SIG-M5 treated with dmso at 0.1 percent for 504 hours (cell line): Measurements from ENCODE around the gene RPL37.
"Not testable (repeated sequence)": the region's sequence is repeated elsewhere in the genome, so short reads cannot be mapped to it uniquely, and the experiment has no call there.

Experiments used
- DNase-seq: peaks from one replicate; lab custom pipeline; 2025; ENCODE audit not compliant: unreplicated experiment; lab: John Stamatoyannopoulos, UW

RPL37 gene

DNA sequence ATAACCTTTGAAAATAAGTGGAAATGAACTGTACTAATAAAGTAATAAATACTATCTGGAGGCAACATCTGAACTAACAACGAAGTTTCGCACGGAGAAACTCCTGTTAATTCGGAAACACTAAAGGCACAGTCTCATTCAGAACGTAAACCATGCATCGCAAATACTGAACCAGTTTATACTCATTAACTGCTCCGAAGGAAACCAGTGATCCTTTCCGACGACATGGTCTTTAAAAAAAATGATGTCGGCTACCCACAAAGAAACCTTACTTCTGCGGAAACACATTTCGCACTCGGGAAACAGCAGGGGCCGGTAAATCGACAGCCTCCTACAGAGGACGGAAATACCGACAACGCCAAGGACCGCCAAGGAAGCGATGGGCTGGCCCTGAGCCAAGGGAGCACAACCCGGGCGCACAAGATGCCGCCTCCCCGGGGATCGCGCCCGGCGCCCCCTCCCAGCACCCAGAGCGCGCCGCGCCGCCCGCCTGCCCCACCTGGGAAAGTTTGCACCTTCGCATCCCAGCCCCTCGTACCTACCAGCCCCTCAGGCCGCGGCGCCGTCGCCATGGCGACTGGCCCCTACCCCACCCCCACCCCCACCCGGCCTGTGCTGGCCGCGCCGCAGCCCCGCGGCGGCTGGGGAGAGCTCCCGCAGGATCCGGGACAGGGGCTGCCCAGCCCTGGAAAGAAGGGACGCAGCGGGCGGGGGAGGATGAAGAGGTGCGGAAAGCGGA is 37.6 kb downstream of the RPL37 start:
- DNase-seq, result peak; percentile 66

DNA sequence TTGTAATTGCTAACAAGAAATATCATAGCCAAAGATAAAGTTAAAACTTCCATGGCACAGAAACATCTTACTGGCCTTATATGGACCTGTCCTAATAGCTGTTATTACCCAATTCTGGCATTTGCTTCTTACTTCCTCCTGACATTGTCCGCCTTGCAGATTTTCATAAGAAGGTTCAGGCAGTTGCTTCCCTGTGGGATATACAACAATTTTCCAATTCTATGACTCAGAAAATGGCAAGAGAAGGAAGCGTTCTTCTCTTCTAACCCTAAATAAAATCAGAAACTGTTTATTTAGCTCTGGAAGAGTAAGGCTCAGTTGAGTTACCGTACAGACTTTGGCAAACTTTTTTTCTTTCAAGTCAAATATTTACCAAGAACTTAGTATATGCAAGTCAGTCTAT is 38.5 kb downstream of the RPL37 start:
- peak; percentile 68 for DNase-seq

DNA sequence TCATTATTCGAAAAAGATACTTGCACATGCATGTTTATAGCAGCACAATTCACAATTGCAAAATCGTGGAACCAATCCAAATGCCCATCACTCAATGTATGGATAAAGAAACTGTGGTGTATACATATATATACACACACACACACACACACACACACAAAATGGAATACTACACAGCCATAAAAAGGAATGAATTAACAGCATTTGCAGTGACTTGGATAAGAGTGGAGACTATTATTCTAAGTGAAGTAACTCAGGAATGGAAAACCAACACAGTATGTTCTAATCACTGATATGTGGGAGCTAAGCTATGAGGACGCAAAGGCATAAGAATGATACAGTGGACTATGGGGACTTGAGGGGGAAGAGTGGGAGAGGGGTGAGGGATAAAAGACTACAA is 40.1 kb downstream of the RPL37 start:
- DNase-seq, result not testable (repeated sequence)

DNA sequence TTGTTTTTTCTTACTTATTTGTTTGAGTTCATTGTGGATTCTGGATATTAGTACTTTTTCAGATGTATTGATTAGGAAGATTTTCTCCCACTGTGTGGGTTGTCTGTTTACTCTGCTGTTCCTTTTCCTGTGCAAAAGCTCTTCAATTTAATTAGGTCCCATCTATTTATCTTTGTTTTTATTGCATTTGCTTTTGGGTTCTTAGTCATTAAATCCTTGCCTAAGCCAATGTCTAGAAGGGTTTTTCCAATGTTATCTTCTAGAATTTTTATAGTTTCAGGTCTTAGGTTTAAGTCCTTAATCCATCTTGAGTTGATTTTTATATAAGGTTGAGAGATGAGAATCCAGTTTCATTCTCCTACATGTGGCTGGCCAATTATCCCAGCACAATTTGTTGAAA is 40.7 kb downstream of the RPL37 start:
- DNase-seq, result not testable (repeated sequence)

DNA sequence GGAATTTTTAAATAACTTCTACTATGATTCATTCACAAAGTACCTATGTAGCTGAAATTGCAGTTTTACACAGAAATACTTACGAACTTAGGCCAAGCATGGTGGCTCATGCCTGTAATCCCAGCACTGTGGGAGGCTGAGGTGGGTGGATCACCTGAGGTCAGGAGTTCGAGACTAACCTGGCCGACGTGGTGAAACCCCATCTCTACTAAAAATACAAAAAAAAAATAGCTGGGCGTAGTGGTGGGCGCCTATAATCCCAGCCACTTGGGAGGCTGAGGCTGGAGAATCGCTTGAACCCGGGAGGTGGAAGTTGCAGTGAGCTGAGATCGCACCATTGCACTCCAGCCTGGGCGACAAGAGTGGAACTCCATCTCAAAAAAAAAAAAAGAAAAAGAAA is 42.3 kb downstream of the RPL37 start:
- not testable (repeated sequence) for DNase-seq

DNA sequence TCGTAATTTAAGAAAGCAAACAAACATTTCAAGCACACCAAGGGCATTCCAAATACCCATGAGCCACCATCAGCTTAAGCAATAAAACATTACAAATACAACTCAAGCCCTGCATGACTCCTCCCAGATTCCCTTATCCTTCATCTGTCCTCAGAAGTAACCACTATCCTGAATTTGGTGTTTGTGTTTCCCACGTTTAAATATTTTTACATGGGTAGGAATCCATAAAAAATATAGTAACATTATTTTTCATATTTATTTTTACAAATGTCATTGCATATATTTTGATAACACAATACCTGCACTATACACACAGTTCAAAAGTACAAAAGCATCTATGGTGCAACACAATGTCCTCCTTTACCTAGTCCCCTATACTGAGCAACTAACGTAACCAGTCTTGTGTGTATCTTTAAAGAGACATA is 43.3 kb downstream of the RPL37 start:
- no peak for DNase-seq

DNA sequence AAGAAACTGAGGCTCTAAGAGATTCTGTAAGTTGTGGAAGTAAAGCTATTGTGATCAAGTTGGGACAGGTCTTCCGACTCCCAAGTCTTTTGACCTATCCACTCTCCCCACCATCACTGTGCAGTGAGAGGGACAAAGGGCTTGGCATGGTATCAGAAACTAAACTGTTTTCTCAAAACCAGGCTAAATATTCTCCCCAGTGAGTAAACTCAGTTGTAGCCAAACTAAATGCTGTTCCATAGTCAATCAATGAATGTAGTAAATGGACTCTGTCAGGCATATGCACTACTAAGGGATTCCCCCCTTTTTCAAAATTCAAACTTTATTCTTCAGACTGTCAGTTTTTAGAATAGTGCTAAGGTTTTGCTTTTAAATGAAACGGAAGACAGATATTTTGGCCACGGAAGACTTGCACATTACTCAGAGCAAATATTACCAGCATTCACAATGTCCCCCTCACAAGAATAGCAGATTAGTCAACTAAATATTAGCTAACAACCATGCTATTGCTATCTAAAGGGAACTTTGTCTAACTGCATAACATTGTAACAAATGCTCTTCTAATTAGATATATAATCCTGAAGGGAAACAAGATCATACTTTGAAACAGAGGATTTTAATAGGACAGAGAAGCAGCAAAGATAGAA is 44.0 kb downstream of the RPL37 start:
- no peak for DNase-seq

DNA sequence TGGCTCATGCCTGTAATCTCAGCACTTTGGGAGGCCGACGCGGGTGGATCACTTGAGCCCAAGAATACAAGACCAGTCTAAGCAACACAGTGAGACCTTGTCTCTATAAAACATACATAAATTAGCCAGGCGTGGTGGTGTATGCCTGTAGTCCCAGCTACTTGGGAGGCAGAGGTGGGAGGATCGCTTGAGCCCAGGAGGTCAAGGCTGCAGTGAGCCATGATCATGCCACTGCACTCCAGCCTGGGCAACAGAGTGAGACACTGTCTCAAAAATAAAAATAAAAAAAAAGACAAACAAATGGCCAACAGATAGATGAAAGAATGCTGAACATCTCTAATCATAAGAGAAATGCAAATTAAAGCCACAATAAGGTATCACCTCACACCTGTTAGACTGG is 46.1 kb downstream of the RPL37 start:
- not testable (repeated sequence) for DNase-seq

DNA sequence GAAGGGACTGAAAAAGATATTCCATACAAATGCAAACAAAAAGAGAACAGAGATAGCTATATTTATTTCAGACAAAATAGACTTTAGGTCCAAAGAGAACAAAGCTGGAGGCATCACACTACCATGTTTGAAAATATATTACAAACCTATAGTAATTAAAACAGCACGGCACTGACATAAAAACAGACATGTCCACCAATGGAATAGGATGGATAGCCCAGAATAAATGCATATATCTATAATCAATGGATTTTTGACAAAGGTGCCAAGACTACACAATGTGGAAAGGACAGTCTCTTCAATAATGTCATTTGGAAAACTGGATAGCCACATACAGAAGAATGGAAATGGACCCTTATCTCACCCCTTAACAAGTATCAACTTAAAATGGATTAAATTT is 47.0 kb downstream of the RPL37 start:
- DNase-seq, result no peak

DNA sequence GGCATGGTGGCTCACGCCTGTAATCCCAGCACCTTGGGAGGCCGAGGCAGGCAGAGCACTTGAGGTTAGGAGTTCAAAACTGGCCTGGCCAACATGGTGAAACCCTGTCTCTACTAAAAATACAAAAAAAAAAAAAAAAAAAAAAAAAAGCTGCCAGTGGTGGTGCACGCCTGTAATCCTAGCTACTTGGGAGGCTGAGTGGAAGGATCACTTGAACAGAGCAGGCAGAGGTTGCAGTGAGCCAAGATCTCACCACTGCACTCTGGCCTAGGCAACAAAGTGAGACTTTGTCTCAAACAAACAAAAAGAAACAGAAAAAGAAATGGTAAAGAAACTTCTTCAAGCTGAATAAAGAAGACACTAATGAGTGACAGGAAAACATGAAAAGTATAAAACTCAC is 48.4 kb downstream of the RPL37 start:
- DNase-seq, result not testable (repeated sequence)

DNA sequence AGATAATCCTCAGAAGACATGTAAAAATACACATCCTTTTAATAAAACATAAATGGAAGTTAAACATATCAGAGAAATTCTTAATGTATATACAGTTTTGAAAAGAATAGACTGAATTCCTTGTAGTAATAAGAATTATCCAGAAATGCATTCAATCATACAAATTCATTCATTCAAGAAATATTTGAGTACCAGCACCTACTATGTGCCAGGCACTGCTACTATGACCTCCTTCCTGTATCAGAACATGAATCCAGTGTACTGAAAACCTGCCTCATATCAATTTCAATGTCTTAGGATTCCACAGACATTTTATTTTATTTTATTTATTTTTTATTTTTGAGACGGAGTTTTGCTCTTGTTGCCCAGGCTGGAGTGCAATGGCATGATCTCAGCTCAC is 50.1 kb downstream of the RPL37 start:
- no peak for DNase-seq

DNA sequence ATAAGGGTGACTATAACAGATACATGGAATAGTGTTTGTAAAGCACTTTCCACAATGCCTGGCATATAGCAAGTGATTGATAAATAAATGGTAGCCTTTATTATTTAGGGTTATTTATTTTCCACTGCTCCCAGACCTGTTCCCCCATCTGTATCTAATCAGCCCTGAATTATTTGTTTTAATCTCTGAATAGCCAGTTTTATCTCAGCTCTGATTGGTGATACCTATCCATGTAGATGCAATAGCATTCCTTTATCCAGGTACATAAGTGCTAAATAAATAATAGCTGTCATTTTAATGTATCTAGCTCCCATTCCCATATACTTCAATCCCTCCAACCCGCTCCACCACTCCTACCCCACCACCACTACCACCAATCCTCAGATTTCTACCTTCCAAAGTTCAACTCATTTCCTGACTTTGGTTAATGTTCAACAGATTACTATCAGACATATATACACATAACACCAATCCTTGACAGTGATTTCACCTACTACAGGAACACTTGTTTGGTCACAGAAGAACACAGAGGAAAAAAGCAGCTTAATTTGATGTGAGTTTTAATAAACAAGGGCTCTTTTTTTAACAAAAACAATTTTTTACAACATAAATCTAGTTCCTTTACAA is 50.9 kb downstream of the RPL37 start:
- DNase-seq, result no peak

DNA sequence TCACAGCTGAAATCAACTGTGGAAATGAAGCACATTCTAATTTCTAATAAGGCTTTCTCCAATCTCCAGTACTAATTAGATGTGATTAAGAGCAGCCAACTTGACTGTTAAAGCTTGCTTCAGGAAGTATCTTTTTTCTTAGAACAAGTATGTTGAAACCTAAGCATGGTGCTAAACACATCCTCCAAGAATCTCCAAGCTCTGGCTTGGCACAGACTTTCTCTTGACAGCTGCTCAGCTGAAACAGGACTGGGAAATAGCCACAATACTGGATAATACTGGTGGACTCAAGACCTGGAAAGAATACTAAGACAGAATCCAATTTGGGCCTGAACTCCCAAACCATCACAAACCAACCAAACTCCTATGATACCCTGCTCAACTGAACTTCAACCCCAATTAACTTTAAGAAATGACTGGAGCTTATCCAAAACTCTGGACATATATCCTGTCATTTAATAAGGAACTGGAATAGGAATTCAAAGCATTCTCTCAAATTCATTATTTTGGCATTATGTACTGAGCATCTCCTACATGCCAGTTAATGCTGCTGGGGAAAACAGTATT is 53.1 kb downstream of the RPL37 start:
- no peak for DNase-seq

DNA sequence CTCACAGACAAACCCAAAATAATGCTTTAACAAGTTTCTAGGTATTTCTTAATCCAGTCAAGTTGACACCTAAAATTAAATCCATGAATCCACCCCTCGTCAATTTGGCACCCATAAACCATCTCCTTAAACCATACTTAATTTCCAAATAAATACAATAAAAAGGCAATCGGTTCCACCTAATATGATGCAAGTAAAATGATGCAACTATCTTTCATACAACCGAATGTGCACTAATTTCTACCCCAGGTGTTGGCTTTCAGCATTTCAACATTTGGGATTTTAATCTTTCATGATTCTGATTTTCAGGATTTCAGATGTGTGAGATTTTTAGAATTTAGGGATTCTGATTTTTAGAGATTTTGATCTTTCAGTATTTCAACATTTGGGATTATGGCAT is 54.2 kb downstream of the RPL37 start:
- DNase-seq, result no peak

DNA sequence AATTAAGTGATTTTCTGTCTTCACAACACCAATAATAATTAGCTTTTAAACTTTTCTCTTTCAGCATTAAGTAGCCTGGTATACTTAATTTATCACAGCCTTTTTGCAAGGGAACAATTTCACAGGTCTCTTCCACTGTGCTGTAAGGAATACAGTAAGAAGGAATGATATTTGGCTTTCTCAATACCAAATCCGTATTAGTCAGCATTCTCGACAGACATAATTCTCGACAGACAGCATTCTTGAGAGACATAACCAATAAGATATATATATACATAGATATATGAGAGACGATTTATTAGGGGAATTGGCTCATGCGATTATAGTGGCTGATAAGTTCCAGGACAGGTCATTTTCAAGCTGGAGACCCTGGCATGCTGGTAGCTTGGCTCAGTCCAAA is 54.8 kb downstream of the RPL37 start:
- DNase-seq, result no peak

DNA sequence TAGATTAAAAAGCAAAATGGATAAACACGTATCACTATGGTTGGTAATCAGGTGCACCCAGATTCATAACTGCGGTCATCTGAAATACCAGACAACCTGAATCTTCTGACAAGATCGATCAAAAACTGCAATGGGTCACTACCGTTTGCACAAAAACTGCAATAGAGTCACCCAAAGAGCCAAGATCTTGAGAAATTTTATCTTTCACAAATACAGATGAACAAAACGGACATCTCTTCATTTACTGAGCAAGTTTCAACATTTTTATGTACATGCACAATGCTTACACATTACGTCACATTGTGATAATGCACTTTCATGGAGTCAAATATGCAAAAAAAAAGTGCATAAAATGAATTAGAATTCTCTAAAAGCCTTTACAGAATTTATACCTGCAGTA is 55.5 kb downstream of the RPL37 start:
- no peak for DNase-seq

DNA sequence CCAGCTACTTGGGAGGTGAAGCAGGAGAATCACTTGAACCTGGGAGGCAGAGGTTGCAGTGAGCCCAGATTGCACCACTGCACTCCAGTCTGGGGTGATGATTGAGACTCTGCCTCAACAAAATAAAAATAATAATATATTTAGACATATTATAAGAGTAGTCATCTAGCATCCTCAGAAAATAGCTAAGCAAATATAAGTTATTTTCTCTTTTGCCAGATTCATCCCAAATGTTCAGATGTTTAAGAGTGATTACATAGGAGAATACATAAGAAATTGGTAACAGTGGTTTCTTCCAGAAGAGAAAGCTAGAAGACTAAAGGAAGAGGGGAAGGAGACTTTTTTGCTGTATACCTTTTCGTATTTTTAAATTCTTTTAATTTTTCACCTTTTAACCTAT is 56.9 kb downstream of the RPL37 start:
- no peak for DNase-seq

DNA sequence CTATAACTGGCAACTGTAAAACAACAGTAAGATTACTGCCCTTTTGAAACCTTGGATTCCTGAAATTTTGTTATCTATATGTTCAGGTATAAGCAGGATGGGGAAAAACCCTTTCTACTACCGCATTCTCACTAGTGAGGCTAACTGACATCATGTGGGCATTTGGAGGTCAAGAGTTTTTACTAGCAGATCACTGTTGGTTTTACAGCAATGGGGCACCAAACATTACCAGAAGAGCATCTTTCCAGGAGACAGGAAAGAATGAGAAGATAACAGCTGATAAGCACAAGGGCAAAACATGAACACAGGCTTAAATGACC is 58.4 kb downstream of the RPL37 start:
- no peak for DNase-seq

DNA sequence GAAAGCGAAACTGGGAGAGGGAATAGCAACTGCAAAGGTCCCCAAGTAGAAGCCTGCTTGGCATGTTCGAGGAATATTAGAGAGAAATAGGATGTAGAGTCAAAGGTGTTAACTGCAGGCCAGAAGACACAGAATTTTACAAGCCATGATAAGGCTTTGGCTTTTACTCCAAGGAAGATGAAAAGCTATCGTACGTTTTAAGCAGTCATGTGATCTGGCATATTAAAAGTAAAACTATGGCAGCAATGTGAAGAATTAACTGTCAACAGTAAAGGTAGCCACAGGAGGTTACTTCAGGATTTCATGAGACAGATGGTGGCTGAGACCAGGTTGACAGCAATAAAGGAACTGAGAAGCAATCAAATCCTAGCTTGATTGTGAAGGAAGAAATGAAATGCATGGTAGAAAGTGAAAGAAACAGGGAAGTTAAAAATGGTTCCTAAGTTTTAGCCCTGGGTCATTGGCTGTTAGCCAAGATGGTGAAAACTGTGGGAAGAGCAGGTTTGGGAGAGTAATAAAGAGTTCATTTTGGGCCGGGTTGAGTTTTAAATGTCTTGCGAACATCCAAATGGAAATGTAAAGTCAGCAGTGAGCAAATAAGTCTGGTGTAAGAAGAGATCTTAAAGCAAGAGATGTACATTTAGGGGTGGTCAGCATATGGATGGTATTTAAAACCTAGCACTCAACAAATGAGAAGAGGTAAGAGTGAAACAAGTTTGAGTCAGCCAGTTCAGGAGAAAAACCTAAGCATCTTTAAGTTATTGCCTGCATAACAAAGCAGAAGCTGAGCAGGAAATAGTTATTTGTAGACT is 59.0 kb downstream of the RPL37 start:
- no peak for DNase-seq
